ENCODE results near the gene EIF4E2.

The EIF4E2 gene, protein sequence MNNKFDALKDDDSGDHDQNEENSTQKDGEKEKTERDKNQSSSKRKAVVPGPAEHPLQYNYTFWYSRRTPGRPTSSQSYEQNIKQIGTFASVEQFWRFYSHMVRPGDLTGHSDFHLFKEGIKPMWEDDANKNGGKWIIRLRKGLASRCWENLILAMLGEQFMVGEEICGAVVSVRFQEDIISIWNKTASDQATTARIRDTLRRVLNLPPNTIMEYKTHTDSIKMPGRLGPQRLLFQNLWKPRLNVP

DNA sequence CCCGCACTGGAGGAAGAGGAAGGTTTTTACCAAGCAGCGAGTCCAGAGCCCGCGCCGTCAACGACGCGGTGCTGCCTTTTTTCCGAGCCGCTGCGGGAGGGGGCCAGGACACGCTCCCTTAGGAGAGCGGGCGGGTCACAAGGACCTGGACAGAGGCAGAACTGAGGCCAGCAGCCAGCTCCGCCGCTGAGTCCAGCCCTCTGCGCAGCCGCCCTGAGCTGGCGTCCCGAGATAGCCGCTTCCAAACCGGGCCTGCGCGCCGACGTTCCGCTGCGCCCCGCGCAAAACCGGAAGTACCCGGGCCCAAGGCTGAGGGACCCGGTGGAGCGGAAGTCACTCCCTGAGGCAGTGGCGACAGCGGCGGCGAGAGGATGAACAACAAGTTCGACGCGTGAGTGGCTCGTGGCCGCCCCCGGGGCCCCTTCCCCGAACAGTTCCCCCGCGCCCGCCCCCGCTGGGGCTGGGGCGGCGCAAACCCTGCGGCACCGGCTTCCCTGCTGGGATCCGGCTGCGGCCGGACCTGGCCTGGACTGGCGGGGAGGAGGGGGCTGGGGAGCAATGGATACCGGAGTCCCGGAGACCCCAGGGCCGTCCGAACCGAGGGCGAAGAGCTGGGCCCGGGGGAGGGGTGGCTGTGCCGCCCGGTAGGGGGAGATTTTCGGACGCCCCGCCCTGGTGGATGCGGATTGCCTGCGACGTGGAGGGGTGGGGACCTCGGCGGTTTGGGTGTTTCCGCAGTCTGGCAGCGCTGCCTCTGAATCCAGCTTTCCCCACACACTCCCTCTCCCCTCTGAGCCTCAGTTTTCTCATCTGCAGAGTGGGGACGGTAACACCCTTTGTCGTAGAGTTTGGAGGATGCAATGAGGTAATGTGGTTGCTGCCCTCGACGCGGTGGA lies at the start of gene EIF4E2, which contains the start of gene TIGD1:
Gene EIF4E2 (plus strand): TSS at position 336 of the 896 bp plus-strand sequence. CDS start 36 bp downstream, at position 372.
Gene TIGD1 (minus strand): TSS at position 204 of the 896 bp plus-strand sequence. CDS start 675 bp downstream, outside the sequence.
- peak; percentile 80 for DNase-seq (ENCODE audit: low read depth)

DNA sequence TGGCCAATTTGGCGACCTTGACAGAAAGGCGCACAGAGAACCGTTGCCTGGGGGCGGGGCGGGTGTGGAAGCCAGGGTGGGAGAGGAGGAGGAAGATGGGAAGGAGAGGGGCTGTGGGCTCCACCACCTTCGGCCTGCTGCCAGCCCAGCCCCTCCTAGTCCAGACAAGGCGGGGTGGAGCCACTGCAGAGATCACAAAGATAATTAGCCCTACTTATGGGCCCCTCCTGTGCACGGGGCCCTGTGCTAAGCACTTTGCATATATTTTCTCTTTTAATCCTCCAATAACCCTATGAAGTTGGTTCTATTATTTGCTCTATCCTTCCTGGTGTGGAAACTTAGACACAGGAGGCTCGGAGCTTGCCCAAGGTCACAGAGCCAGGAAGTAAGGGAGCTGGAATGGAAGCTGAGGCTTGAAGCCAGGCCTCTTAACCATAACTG lies 49.1 kb upstream of the EIF4E2 start:
- DNase-seq (ENCODE audit: low read depth): no peak

DNA sequence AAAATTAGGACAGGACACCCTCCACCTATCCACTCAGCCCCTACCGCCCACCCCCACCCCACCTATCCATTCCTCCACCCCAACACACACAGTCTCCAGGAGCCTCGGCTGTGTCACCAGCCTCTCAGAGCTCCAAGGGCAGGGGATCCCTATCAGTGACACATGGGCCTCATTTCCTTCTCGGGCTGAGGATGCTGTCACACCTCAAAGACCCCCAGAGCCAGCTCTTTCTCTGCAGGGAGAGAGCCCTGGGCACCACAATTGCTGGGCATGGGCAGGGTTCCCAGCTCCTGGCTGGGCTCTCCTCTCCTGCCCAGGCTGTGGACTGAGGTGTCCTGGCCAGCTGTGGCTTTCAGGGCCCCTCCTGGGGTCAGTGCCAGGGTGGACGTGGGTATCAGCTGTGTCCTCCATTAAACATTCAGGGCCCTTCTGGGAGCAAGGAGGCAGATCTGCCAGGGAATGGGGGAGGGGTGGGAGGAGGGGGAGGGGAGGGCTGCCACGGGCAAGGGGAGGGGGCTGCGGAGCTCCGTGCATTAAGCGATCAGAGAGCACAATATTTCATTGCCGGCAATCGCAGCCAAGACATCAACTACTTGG lies 48.6 kb upstream of the EIF4E2 start:
- DNase-seq (ENCODE audit: low read depth): no peak

DNA sequence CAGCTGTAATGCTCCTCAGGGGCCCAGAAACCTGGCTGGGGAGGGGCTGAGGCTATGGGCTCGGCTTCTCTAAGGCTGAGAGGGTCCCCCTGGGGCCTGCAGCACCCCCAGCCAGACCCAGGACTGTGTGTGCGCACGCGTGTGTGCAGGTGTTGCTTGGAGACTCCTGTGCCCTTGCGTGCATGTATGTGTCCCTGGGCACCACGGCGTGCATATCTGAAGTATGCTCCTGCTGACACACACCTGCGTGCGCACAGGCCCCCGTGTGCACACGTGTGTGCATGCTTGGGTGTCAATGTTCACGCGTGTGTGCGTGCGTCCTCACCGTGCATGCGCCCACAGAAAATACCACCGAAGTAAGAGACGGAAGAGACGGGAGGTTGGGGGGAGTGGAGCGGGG lies 48.0 kb upstream of the EIF4E2 start:
- DNase-seq (ENCODE audit: low read depth): no peak

DNA sequence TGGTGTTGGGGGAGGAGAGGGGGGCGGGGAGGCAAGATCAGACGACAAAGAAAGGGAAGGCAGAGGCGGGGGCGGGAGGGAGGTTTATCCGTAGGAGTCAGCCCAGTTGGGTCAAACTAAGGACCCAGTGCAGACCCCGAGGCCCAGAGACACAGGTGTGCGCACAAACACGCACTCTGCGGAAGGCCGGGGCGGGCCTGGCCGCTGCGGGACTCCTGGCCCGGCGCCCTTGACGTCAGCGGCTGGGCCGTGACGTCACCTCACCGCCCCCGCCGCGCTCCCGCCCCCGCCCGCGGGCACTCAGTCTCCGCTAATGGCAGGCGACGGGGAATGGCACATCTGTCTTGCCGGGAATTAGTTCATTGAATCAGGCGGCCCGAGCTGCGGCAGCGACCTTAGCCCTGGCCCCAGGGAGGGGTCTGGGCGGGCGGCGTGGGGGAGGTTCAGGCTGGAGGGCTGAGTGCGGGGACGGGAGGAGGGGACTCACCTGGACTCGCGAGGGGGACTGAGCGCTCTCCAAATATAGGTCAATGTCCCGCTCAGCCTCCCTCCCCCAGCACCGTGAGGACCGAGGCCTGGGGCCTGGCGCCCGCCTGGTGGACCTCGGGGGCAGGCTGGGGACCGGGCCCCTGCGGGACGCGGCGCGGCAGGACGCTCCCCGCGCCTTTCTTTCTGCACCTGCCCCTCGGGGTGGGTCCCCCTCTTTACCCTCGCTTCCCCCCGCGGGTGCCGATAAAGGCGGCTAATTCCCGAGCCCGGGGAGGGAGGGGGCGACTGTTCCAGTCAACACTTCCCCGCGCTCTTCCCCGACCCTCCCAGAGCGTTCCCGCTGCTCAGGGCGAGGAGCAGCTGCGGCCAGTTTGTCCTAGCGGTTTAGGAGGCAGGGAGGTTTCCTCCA lies 47.3 kb upstream of the EIF4E2 start:
- no peak for DNase-seq (ENCODE audit: low read depth)

DNA sequence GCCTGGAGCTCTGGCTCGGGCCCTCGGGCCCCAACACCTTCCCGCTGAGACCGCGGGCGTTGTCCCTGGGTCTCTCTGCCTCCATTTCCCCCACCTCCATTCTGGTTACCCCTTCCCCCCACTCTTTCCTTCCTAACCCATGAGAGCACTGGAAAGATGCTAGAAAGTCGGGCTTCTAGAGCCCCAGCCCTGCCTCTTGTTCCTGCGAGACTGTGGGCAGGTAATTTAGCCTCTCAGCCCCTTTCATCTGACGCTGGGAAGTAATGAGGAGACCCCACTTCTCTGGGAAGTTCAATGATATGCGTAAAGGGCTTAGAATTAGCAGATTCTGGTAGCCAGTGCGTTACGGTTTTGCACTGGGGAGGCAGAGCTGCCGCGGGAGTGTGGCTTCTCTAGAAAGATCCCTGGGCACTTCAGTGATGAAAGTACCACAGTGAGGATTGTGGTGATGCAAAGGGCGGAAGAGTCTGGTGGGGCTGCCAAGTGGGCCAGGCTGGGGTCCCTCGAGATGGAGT lies 46.6 kb upstream of the EIF4E2 start:
- DNase-seq (ENCODE audit: low read depth): no peak

DNA sequence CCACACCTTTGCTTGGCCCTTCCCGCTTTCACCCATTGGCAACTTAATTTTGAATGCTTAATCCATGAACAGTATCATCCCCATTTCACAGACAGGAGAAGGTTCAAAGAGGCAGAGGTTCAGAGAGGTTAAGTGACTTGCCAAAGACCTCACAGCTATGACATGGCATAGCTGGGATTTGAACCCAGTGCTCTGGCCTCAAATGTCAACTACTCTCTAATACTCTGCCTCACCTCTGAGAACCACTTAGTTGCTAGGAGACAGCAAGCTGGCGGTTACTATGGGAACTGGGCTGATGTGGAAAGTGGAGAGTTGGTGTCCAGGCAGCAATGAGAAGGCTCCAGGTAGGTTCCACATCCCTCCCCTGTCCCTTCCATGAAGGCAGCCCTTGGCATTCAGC lies 46.1 kb upstream of the EIF4E2 start:
- DNase-seq (ENCODE audit: low read depth): no peak

DNA sequence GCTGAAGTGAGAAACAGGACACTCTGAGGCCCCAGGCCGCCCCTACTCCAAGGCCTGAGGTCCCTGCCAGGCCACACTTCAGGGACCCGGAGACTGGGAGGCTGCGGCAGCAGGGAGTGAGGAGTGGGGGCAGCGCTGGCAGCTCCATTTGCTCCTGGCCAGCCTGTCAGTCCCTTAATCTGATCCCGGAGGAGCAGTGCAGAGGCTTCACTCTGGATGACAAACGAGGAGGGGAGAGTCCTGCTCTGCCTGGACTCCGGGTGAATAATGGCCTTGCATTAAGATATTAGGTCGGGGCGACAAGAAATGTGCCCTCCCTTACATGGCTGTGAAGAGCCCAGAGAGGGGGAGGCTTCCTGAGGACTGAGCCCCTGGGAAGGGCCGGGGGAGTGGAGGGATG lies 44.6 kb upstream of the EIF4E2 start:
- DNase-seq (ENCODE audit: low read depth): no peak

DNA sequence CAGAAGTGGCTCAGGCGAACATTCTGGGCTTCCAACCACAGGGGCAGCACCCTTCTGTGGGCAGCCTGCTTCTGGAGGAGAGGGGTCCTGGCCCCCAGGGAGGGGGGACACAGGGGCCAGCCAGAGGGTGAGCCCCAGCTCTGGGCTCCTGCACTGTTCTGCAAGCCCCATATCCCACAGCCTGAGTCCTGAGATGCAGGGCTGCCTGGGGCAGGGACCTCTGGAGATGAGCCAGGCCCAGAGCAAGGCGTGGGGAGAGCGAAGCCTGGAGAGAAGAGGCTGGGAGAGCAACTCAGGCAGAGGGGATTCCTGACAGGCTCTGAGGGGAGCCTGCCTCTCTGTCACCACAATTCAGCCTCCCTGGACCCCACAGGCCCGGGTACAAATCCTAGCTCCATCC lies 43.8 kb upstream of the EIF4E2 start:
- DNase-seq (ENCODE audit: low read depth): no peak

DNA sequence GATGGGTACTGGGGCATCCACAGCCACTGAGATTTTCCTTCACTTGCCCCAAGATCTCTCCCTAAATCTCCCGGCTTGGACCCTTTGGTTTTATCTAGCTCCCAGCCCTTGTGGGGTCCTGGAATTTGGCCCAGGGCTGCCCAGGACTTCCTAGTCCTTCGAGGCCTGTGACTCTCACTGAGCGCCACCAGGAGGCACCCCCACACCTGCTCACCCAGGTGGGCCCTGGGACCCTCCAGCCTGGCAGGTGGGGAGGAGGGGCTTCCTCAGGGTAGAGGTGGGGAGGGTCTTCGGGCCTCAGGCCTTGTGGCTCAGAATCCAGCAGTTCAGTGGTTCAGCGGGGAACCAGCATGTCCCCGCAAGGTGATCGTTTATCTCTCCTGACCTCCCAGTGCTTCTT lies 42.2 kb upstream of the EIF4E2 start:
- no peak for DNase-seq (ENCODE audit: low read depth)

DNA sequence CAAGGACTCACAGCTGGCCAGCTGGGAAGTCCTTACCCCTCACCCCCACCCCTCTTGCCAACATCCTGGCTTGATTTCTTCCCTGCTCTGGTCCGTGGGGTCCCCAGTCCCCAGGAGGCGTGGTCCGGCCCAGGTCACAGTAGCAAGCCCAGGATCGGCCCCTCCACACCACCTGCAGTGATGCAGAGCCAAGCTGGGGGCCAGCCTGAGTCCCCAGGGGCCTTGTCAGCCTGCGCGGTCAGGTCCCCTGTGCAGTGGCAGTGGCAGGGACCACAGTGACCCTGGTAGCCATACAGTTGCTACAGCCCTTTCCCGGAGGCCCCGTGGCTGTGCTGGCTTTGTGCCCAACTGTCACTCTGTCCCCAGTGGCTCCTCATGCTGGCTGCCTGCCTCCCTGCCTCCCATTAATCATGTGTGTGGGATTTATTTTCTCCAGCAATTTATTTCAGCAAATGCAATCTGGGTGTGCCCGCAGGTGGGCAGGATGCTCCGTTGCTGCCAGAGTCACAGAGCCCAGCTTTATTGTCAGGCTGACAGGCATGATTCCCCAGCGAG lies 39.1 kb upstream of the EIF4E2 start:
- no peak for DNase-seq (ENCODE audit: low read depth)

DNA sequence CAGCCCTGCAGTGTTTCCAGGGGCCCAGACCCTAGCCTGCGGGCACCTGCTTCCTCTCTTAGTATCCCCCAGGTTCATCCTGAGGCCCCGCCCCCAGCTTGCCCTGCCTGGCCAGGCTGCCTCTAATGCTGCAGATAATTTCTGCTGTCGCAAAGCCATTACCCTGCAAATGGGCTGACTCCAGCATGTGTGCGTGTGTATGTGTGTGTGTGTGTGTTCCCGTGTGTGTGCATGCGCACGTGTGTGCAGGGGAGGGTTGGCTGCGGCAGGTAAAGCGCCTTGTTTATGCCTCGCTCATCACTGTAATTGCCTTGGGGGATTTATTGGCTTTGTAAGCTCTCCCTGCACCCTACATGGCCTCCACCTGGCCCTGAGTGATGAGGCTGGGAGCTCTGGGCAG lies 37.9 kb upstream of the EIF4E2 start:
- no peak for DNase-seq (ENCODE audit: low read depth)

DNA sequence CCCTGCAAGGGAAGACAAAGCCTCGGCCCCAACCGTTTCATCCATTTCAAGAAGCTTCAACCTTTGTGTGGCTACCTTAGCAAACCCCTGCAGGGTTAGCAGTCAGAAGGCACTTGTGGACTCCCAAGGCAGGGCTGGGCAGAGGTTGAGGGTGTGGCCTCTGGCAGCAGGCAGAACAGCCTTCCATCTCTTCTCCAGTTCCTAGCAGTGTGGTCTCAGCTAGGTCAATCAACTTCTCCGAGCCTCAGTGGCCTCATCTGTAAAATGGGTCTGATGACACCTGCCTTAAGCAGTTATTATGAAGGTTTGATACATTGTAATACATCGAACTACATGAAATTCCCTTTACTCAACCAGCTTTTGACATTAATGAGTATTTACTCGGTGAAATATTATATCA lies 37.1 kb upstream of the EIF4E2 start:
- no peak for DNase-seq (ENCODE audit: low read depth)

DNA sequence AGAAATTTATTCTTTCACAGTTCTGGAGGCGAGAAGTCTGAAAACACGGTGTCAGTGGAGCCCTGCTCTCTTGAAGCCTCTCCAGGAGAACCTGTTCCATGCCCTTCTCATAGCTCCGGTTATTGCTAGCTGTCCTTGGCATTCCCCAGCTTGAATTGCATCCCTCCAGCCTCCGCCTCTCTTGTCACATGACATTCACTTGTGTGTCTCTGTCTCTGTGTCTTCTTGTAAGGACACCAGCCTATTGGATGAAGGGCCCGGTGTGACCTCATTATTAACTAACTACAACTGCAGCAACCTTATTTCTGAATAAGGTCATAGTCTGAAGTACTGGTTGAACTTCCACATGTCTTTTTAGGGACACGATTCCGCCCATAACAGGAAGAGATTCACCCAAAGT lies 34.9 kb upstream of the EIF4E2 start:
- DNase-seq (ENCODE audit: low read depth): no peak

DNA sequence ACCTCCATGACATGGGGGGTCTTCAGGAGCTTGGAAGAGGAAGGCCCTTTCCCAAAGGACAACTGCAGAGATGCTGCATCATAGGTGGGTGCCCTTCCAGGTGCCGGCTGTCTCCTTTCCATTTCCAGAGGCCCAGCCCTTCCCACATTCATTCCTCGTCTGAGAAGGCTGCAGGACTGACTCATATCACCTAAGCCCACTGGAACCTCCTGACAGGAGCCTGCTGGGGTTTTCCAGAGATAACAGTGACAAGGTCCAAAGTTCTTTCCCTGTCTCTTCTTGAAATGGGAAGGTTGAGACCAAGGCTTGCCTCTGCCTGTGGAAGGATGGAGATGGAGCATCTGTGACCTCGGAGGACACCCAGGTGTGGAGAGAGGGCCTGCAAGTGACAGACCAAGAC lies 33.9 kb upstream of the EIF4E2 start:
- DNase-seq (ENCODE audit: low read depth): no peak

DNA sequence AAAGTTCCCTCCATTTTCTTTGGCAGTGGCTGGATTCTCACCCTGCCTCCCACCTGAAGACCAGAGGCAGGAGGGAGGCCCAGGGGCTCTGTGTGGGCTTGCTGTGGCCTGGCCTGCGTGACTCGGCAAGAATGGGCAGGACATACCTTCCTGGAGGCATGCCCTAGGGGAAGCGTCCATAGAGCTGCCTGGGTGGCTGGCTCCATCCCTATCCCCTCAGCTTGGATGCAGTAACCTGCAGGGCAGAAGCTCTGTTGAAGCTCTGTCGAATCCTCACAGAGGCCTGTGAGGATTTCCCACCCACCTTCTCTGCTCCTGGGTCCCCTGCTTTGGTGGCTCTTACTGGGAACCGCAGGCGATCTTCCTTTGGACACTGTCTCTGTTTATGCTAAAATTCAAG lies 31.6 kb upstream of the EIF4E2 start:
- DNase-seq (ENCODE audit: low read depth): no peak

DNA sequence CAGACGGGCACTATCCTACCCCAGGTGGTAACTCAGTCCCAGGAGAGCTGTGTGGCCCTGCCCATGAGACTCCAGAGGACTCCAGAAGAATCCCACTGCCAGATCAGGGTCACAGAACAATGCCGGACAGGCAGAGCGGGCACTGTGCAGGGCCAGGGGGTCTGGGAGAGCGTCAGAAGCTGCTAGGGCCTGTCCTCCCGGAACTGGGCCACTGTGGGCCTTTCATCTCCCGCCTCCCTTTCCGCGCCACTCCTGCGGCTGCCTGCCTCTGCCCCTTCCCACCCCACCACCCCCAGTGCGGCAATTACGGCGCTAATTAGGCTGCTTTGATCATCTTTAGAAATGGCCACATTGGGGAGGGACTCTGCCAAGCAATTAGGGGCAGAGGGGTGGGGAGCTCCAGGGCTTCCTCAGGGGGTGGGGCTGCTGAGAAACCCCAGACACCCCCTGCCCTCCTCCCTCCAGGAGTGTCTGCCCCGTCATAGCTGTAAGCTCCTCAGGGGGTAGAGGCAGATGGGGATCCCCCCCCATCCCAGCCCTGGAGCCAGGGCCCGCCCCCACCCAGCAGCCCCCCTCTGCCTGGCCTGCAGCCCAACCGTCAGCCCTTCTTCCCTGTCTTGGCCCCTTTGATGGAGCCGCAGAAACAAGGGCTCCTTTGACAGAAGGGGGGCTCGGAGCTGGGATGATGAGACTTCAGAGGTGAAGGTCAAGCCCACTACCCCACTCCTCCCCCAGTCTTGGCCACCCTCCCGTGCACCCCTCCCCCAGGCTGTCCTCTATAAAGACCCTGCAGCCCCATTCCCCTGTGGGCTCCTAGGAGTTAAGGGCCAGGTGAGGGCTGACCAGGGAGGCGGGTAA lies 30.7 kb upstream of the EIF4E2 start, which contains the start of gene PRSS56:
Gene PRSS56 (plus strand): TSS at position 808 of the 858 bp plus-strand sequence. CDS start 211 bp downstream, outside the sequence.
- DNase-seq (ENCODE audit: low read depth): no peak

DNA sequence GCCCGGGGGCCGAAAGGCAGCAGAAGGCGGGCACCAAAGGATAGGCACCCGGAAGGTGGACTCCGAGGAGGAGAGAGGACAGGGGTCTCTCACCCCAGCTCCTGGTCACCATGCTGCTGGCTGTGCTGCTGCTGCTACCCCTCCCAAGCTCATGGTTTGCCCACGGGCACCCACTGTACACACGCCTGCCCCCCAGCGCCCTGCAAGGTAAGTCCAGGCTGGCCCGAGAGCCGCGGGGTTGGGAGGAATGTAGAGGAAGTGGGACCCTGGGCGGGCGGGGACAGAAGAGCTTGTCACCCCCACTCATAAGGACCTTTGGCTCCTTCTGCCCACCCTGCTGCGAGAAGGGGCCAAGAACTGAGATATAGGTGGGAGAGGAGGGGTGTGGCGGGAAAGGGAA lies 30.0 kb upstream of the EIF4E2 start:
- no peak for DNase-seq (ENCODE audit: low read depth)

DNA sequence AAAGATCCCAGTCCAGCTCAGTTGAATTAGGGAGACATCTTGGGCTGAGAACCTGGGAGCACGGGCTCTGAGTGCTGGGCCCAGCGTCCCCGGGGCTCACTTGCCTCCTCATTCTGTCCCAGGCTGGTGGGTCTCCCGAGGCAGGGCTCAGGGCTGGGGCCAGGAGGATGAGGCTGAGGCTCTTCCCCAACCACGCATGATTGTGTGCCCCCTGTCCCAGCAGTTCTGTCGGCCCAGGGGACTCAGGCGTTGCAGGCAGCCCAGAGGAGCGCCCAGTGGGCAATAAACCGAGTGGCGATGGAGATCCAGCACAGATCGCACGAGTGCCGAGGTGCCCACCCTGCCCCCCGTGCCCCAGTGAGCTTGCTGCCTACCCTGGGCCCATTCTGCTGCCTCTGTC lies 29.4 kb upstream of the EIF4E2 start:
- no peak for DNase-seq (ENCODE audit: low read depth)

DNA sequence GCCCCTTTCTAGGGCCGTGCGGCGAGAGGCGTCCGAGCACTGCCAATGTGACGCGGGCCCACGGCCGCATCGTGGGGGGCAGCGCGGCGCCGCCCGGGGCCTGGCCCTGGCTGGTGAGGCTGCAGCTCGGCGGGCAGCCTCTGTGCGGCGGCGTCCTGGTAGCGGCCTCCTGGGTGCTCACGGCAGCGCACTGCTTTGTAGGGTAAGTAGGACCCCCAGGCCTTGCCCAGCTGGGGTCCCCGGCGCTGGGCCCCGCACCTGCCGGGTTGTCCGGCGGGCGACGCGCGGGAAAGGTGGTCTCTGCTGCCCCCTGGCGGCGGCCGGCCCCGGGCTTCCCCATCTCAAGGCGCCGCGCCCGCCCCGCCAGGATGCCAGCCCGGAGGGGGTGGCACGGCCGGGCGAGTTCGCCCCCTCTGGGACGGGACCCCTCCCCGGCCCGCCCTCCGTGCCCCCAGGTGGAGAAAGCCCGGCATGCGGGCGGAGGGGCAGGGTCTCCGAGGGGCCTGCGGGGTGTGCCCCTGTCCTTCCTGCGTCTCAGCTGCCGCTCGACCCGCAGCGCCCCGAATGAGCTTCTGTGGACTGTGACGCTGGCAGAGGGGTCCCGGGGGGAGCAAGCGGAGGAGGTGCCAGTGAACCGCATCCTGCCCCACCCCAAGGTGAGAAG lies 28.4 kb upstream of the EIF4E2 start:
- DNase-seq (ENCODE audit: low read depth): peak; percentile 38
